IPS DF 4.7 (cell line): ENCODE measurements around the gene SRPX2.

Source experiments
- DNase-seq: peaks from one replicate; pipeline ENCODE4 v3.0.0-alpha.2; 2013; ENCODE audit warnings: low spot score; ENCODE audit errors: extremely low read depth

SRPX2 gene

GRCh38 chrX:100643956-100644860 lies at the start of gene SRPX2:
TSS of gene SRPX2 (plus strand) at chrX:100644199. CDS start at chrX:100646323, 2,124 bp downstream.
- no peak for DNase-seq

DNA sequence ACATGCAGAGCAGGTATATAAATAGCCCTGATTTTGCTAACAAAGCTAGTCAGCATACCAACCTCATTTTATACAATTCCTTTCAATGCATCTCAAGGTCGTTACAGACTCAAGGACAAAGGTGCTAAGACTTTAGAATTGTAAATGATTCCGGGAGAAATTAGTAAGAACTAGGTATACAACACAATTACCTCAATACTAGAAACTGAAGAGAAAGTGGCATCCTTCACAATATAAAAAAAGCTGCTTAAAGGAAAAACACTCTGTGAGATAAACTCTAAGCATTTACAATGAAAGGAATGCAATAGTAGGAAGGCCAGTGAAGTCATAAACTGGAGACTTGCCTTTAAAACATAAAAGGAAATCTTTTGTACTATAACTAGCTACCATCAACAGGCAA lies 47.4 kb upstream of the SRPX2 start:
- DNase-seq, result no peak

DNA sequence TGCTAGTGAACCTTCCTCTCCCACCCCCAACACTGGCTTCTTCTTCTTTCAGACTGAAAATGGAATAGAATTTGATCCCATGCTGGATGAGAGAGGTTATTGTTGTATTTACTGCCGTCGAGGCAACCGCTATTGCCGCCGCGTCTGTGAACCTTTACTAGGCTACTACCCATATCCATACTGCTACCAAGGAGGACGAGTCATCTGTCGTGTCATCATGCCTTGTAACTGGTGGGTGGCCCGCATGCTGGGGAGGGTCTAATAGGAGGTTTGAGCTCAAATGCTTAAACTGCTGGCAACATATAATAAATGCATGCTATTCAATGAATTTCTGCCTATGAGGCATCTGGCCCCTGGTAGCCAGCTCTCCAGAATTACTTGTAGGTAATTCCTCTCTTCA lies 44.5 kb upstream of the SRPX2 start:
- DNase-seq, result no peak

DNA sequence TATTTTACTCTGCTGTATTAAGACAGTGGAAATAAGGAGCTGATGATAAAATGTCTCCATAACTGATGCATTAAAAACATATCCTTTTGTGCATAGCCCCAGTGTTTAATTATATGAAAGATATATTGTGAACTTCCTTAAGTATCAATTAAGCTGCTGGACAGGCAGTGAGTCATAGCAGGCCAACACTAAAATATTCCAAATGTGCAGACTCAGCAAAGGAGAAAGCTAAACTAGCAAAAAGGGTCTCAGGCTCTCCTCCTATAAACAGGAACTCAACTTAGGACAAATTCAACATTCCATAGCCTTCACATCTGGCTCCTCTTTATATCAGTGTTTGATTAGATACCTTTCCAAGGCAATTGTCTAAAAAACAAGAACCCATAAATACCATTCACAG lies 43.7 kb upstream of the SRPX2 start:
- no peak for DNase-seq

DNA sequence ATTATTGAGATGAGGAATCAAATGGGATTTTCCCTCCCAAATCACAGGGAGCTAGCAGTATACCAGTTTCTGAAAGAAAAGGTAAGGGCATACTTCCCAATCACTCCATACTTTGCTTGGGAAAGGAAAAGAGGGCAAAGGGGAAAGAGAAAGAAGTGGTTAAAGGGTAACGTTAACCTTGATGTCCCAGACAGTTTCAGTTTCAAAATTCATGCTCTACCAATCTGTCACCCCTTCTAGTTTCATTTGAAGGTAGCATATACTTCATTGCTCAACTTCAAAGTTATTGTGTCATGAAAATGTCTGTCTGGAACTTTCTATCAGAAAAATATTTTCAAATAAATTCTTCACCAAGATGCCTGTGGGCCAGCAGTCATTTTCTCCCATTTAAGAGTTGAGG lies 43.2 kb upstream of the SRPX2 start:
- DNase-seq, result no peak

DNA sequence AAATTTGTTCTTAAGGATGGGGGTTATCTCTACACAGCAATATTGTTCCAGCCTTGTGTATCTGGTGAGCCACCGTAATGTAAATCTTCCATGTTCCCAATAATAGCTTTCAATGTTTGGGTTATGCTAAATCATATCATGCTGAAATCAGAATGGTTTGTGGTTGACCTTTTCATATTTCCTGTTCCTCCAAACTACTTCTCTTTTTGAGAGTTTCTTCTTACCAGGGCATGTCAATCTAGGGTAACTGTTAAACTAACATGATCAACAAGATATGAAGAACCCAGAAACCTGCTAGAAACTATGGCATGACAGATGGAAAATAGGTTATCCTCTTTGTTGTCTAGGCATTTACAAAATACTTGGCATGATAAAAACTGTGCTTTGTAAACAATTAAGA lies 37.2 kb upstream of the SRPX2 start:
- no peak for DNase-seq

GRCh38 chrX:100609591-100609990 lies 34.4 kb upstream of the SRPX2 start:
- no peak for DNase-seq

DNA sequence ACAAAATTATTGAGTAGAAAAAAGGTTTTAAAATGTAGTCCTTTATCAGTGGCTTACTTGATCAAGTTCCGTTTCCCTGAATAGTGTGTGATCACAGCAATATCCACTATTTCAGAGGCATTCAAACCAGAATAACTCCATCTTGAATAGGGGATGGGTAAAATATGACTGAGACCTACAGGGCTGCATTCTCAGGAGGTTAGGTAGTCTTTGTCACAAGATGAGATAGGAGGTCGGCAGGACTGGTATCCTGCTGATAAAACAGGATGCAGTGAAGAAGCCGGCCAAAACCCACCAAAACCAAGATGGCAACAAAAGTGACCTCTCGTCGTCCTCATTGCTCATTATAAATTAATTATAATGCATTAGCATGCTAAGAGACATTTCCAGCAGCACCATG lies 32.0 kb upstream of the SRPX2 start:
- no peak for DNase-seq

- DNase-seq, result no peak
Observed at GRCh38 chrX:100615005-100615404, 29.0 kb upstream of the SRPX2 start.

- no peak for DNase-seq
Observed at GRCh38 chrX:100623001-100623400, 21.0 kb upstream of the SRPX2 start.

DNA sequence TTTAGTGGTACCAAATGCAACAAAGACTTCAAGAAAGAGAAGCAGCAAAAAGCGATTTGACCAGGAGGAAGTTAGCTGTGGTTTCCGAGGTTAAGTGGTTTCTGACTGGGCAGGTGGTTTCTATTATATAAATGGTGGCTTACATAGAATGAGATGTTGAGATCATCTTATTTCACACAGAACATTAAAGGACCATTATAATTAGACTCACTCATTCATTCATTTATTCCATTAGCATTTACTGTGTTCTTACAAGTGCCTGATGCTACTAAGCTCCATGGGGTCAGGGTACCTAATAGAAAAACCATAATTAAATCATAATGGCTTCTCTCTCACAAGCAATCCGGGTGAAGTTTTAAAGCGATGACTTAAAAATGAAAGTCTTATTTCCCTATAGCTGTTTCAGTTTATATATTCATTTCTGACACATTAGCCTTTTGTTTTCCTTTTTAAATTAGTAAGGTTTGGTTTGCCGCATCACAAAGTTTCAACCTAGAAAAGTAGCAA lies 18.0 kb upstream of the SRPX2 start:
- DNase-seq, result no peak

DNA sequence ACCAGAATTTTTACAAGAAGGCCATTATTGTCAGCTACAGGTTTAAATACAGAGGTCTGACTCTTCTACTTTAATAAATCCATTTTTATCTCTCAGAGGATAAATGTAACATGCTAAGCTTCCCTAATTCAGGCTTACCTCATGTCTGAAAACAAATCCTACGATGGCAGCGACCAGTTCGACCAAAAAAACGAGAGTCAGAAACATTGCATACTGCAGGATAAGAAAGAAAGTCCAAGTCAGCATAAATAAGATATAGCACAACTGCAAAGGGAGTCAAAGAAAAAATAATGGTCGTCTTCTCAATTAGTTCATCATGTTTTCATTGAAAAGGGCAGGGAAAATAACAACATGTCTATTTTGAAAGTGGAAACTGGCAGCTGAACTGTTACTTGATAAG lies 9.0 kb upstream of the SRPX2 start:
- no peak for DNase-seq

DNA sequence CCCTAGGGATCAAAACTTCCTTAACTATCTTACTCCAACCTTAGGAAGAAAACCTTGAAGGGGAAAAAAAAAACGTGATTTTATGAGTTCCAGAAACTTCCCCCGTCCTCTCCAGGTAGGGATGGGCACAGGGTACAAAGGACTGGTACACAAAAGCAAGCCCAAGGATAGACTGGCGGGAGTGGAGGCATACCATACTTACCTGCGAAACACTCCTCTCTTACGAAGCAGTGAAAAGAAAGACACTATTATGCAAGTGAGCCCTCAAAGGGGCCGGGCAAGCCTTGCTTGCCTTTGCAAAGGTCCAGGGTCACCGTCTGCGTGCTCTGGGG lies 8.0 kb upstream of the SRPX2 start:
- no peak for DNase-seq

- DNase-seq, result peak; percentile 38
Observed at GRCh38 chrX:100636321-100636991, 7.5 kb upstream of the SRPX2 start, which contains the start of gene TSPAN6. TSS of gene TSPAN6 (minus strand) at chrX:100636806. CDS start at chrX:100636694, 112 bp downstream.

DNA sequence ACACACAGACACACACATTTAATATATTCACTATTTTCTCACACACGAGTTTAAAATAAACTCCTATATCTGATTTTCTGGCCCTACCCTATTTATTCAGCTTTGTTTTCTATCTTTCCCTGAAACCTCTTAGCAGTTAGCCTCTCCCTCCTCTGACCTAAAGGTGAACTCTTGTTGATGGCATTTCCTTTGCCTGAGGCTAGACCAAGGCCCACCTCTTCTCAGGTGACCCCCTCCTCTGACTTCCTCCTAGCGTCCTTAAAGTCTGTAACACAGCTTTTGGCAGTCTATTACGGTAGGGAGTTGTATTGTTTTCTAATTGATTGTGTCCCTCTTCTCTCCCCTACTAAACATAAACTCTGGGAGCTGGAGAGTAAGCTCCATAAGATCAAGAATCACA lies 1.7 kb upstream of the SRPX2 start:
- DNase-seq, result no peak

DNA sequence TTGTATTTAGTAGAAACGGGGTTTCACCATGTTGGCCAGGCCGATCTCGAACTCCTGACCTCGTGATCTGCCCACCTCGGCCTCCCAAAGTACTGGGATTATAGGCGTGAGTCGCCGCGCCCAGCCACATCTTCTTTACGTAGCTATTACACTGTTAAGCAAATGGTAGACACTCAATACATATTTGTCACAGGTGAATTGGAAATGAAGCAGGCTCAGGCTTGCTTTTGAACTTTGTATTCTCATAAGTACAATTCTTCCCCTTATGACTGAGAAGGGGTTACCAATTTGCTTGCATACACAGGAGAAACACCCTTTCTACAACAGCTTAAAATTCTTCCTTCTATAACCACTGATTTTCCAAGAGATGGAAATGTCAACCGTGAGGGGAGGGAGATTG lies 787 bp upstream of the SRPX2 start:
- no peak for DNase-seq

DNA sequence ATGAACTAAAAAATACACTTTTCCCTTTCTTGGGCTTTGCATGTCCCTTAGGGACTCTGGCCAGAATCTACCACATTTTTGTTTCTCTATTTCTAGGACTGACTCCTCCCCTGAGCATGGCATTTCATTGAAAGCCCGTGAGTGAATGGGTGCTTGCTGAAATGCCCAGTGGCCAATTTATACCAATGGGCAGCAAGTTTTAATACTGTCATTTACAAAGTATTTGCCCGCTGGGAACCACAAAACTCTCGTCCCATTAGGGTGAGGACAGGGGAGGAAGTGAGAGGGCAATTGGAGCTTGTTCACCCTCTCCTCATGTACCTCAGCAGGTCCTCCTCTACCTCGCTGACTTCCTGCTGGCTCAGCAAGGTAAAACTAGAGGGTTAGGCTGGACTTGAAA lies 1.1 kb downstream of the SRPX2 start:
- no peak for DNase-seq

GRCh38 chrX:100647095-100647494 lies 3.1 kb downstream of the SRPX2 start:
- no peak for DNase-seq

DNA sequence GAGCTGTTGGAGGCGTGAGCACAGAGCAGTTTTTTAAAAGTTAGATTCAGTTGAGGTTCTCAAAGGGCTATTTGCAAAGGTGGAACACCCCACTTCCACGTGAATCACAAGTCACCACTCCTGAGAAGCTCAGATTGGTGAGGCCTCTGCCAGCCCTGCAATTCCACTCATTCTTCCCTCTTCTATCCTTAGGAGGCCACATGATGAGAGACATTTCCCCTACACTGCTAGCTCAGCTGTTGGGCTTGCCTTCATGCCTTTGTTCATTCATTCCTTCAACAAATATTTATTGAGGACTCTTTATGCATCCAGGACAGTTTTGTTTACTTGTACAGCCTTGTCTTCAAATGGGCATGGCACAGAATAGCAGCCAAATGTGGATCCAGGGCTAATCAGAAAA lies 3.7 kb downstream of the SRPX2 start:
- no peak for DNase-seq

DNA sequence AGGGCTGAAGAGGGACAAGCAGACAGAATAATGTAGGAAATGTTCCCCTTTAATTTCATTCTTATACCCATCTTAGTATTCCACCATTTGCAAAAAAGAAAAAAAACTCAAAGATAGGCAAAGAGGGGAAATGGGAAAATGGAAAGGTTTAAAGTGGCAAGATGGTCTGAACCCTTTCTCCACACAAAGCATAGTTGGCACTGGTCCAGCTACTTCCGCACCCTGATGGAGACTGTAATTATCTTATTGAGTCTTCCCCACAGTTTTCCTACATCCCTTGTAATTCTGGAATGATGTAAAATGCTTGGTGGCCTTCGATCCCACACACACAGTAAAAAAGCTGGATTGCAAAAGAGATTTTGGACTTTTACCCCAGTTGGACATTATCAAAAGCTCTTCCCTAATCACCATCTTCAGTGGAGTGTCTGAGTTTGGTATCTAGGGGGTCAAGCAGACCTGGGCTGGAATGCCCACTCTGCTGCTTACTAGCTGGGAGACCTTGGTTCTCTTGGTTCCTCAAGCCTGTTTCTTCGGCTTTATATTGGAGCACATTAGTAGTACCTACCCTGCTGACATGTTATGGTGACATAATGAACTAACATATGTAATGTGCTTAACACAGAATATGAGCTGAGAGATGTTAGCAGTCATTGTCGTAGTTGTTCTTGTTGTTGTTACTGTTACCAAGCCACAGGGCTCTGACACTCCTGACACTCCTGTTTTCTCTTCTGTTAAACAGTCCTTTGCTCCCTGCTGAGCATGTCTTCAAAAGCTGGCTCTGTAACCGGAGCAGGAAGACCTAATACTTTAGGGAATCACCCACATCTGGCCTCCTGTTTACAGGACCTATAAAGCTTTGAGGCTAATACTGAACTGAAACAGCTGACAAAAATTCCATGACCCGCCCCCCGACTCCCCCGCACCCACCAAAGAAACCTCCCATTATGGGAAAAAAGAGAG lies 4.7 kb downstream of the SRPX2 start:
- DNase-seq, result no peak

DNA sequence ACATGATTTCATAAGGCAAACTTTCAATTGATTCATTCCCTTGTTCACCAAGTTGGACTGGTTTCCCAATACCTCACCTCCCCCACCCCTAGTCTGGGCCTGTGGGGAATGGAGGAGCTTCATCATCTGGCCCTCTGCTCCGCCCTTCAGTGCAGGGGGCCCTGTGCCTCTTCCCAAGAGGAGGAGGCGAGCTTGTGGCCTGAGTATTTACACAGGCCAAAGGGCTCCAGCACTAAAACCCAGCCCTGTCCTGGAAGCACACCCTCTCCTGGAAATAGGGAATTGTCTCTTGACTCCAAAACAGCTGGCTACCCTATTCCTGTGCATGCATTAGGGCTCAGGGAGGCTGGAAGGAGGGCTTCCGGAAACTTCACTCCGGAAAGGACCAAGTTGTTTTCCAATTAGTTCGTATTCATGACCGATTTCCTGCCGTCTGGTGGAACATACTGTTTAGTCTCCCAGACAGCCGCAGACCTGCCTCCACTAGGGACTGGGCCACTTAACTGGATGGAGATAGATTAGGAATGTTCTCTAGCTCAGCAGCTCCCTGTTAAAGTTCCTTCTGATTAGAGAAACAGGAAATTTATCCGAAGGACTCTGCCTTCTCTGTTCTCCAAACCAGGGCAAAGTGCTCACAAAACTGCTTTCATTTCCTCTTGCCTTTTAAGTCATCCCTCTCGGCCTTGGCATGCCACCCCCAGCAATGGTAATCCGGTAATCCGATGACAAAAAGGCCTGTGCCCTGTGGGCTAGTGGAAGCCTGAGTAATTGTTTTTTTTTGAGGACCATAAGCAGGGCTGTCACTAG lies 5.8 kb downstream of the SRPX2 start:
- no peak for DNase-seq
